Peyer's patch (tissue), 4 donors: Measurements from ENCODE around the gene JAML.

ENCODE experiments used
- POLR2A ChIP-seq, 2 donors: fragments of 450-650 bp; IDR thresholded peaks; one replicate each; pipeline ENCODE4 v1.5.1; 2017; ENCODE audit warnings: antibody characterized with exemption in 2 of 2, mild to moderate bottlenecking in 2 of 2, moderate library complexity in 2 of 2
- TF ChIP-seq, protein P1 (sequence below), 6 experiments: fragments of 450-650 bp in 4 of 6; fragments of 200-600 bp in 2 of 6; sonication (generic) in 1 of 6; IDR thresholded peaks; one replicate each; pipeline ENCODE4 v1.5.1; 2017 to 2019; ENCODE audit warnings: antibody characterized with exemption in 6 of 6, mild to moderate bottlenecking in 3 of 6, moderate library complexity in 1 of 6

DNA sequence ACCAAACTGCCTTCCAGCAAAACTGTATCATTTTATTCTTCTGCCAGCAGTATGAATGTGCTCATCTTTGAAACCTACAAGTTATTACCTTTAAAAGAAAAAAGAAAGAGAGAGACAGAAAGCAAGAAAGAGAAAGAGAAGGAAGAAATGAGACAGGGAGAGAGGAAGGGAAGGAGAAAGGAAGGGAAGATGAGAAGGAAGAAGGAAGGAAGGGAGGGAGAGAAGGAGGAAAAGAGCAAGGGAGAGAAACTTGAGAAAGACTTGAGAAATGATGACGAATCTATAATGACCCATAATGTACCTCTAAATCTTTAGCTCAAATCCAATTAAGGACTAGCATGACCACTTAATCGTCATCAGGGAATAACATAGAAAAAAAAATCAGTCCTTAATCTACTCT, 11.4 kb upstream of the JAML start:
- TF ChIP-seq, protein P1, sequence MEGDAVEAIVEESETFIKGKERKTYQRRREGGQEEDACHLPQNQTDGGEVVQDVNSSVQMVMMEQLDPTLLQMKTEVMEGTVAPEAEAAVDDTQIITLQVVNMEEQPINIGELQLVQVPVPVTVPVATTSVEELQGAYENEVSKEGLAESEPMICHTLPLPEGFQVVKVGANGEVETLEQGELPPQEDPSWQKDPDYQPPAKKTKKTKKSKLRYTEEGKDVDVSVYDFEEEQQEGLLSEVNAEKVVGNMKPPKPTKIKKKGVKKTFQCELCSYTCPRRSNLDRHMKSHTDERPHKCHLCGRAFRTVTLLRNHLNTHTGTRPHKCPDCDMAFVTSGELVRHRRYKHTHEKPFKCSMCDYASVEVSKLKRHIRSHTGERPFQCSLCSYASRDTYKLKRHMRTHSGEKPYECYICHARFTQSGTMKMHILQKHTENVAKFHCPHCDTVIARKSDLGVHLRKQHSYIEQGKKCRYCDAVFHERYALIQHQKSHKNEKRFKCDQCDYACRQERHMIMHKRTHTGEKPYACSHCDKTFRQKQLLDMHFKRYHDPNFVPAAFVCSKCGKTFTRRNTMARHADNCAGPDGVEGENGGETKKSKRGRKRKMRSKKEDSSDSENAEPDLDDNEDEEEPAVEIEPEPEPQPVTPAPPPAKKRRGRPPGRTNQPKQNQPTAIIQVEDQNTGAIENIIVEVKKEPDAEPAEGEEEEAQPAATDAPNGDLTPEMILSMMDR (IDR thresholded peaks at IDR 0.05): no peak
- no peak for TF ChIP-seq POLR2A (IDR thresholded peaks at IDR 0.05)
